HG03457 (cell line): ENCODE measurements around the gene DMD.

Experiments
- ATAC-seq: cut with Tn5 transposase; IDR thresholded peaks from one replicate; pipeline ENCODE4 v1.9.1; 2021; ENCODE audit warnings: moderate number of reproducible peaks; ENCODE audit not compliant: unreplicated experiment

The DMD gene

GRCh38 chrX:31547816-31548215, 1663.5 kb downstream of the DMD start:
- no peak for ATAC-seq

GRCh38 chrX:31547416-31547815, 1663.9 kb downstream of the DMD start:
- ATAC-seq: no peak

- ATAC-seq: no peak
Measured at GRCh38 chrX:31546126-31546525, 1665.2 kb downstream of the DMD start.

GRCh38 chrX:31545726-31546125, 1665.6 kb downstream of the DMD start:
- ATAC-seq: no peak

GRCh38 chrX:31545191-31545590, 1666.2 kb downstream of the DMD start:
- no peak for ATAC-seq

- no peak for ATAC-seq
Measured at GRCh38 chrX:31543634-31544033, 1667.7 kb downstream of the DMD start.

- ATAC-seq: no peak
Measured at GRCh38 chrX:31542566-31542965, 1668.8 kb downstream of the DMD start.

GRCh38 chrX:31540313-31540712, 1671.0 kb downstream of the DMD start:
- ATAC-seq: no peak

- no peak for ATAC-seq
Measured at GRCh38 chrX:31527455-31528126, 1683.8 kb downstream of the DMD start.

GRCh38 chrX:31523884-31524536, 1687.3 kb downstream of the DMD start:
- no peak for ATAC-seq

- no peak for ATAC-seq
Measured at GRCh38 chrX:31522760-31523159, 1688.6 kb downstream of the DMD start.

GRCh38 chrX:31521941-31522340, 1689.4 kb downstream of the DMD start:
- ATAC-seq: no peak

GRCh38 chrX:31516527-31516926, 1694.8 kb downstream of the DMD start:
- ATAC-seq: no peak

GRCh38 chrX:31508338-31508737, 1703.0 kb downstream of the DMD start:
- no peak for ATAC-seq

- ATAC-seq: no peak
Measured at GRCh38 chrX:31506928-31507327, 1704.4 kb downstream of the DMD start.

- ATAC-seq: no peak
Measured at GRCh38 chrX:31506360-31506759, 1705.0 kb downstream of the DMD start.

- ATAC-seq: no peak
Measured at GRCh38 chrX:31500921-31501320, 1710.4 kb downstream of the DMD start.

- ATAC-seq: no peak
Measured at GRCh38 chrX:31499109-31499508, 1712.2 kb downstream of the DMD start.

GRCh38 chrX:31497086-31497485, 1714.3 kb downstream of the DMD start:
- no peak for ATAC-seq

GRCh38 chrX:31487951-31488350, 1723.4 kb downstream of the DMD start:
- no peak for ATAC-seq

GRCh38 chrX:31483336-31483735, 1728.0 kb downstream of the DMD start:
- no peak for ATAC-seq

GRCh38 chrX:31480696-31481095, 1730.7 kb downstream of the DMD start:
- ATAC-seq: no peak

GRCh38 chrX:31471229-31471628, 1740.1 kb downstream of the DMD start:
- ATAC-seq: no peak
